AG09319 (cell line): Measurements from ENCODE around the gene TRPV5.

ENCODE experiments used
- DNase-seq: peaks from one replicate; pipeline ENCODE4 v3.0.0-alpha.2; 2010; ENCODE audit warnings: low read depth; ENCODE audit errors: extremely low read depth
- TF ChIP-seq, protein P1 (sequence below): IDR thresholded peaks from 2 replicates; pipeline ENCODE4 v1.5.1; 2011; ENCODE audit warnings: low read depth, mild to moderate bottlenecking, inconsistent platforms, low read length, moderate library complexity

The TRPV5 gene

GRCh38 chr7:142901426-142902259, 31.9 kb downstream of the TRPV5 start:
- TF ChIP-seq, protein P1, sequence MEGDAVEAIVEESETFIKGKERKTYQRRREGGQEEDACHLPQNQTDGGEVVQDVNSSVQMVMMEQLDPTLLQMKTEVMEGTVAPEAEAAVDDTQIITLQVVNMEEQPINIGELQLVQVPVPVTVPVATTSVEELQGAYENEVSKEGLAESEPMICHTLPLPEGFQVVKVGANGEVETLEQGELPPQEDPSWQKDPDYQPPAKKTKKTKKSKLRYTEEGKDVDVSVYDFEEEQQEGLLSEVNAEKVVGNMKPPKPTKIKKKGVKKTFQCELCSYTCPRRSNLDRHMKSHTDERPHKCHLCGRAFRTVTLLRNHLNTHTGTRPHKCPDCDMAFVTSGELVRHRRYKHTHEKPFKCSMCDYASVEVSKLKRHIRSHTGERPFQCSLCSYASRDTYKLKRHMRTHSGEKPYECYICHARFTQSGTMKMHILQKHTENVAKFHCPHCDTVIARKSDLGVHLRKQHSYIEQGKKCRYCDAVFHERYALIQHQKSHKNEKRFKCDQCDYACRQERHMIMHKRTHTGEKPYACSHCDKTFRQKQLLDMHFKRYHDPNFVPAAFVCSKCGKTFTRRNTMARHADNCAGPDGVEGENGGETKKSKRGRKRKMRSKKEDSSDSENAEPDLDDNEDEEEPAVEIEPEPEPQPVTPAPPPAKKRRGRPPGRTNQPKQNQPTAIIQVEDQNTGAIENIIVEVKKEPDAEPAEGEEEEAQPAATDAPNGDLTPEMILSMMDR, result no peak
- DNase-seq, result no peak

DNA sequence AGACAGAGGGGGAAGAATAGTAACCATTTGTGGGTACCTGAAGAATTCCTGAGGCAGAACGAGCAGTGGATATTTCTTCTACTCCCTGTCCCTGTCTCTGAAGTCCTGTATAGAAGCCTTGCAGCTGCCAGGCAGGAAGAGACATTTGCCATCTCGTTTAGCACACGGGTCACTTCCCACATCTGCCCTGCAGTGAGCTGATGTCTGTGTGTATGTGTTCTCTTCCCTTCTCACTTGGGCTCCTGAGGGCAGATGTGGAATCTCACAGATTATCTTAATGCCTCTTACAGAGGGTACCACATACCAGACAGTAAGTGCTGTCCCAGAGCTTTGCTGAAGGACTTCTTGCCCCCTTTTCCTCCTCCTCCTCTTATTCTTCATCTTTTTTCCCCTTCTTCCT, 33.9 kb downstream of the TRPV5 start:
- TF ChIP-seq, protein P1, result no peak

GRCh38 chr7:142898377-142899170, 35.0 kb downstream of the TRPV5 start:
- TF ChIP-seq, protein P1, result no peak
- DNase-seq, result no peak

More for the DNA sequence above, 33.9 kb downstream of the TRPV5 start:
- no peak for DNase-seq

DNA sequence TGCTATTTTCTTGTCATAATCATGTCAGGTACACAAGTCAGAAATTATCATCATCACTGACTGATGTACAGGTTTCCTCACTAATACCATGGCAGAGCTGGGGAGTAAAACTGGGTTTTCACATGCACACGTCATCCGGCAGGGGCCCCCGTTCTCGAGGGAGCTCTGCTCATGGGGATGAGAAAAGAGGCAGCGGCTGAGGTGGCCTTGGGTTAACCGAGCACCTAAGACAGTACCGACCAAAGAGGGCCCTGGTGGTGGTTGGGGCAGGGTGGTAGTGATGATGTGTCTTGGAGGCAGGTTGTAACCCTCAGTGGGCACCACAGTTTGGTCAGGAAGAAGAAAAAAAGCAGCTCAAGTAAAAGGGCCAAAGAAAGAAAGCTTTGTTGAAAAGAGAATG, 35.9 kb downstream of the TRPV5 start:
- DNase-seq, result no peak
- TF ChIP-seq, protein P1, result no peak

GRCh38 chr7:142896741-142897379, 36.7 kb downstream of the TRPV5 start:
- TF ChIP-seq, protein P1, result no peak
- DNase-seq, result no peak

DNA sequence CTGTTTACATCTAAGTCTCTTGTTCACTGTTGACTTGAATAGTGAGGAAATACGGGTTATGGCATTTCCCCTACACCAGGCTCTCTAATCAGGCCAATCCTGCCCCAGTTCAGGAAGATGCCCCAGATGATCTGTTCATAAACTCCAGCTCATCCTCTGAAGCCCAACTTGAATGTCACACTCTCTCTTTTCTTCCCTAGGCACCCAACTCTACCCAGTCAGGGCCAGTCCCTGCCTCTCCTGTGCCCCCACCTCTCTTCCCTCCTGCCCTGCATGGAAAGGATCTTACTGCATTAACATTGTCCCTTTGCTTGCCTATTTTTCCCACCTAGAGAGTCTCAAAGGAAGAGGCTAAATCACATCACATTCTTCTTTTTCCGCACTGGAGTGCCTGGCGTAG, 37.4 kb downstream of the TRPV5 start:
- TF ChIP-seq, protein P1, result no peak
- no peak for DNase-seq
